Hematopoietic multipotent progenitor cell treated with erythropoietin and hydrocortisone succinate and interleukin-3 and kit ligand, for 6 days (in vitro differentiated cells): ENCODE measurements around the gene MCOLN1.

Source experiments
- DNase-seq: peaks from one replicate; pipeline ENCODE4 v3.0.0-alpha.2; 2015

MCOLN1 gene

GRCh38 chr19:7578127-7578526 lies 55.7 kb downstream of the MCOLN1 start:
- DNase-seq, result no peak

GRCh38 chr19:7579182-7579581 lies 56.8 kb downstream of the MCOLN1 start:
- no peak for DNase-seq

GRCh38 chr19:7582446-7582845 lies 60.0 kb downstream of the MCOLN1 start:
- no peak for DNase-seq
